Gastrocnemius medialis (tissue), 4 donors: ENCODE measurements around the gene SCGN. TPM values are rescaled to one million over a fixed set of nuclear protein-coding genes. Genes with fewer than 3 reads are reported as not detected.

Source experiments
- ATAC-seq, 2 donors: fragments of 150-250 bp; one replicate each; pipeline ENCODE4 v1.9.1; 2016
- DNase-seq, 2 donors: peaks; one replicate each; pipeline ENCODE4 v3.0.0-alpha.2; 2019
- H3K27ac ChIP-seq, 4 donors: fragments of 200-600 bp; sonication (generic); 1 replicate in 1 of 4; 2 replicates in 3 of 4; pipeline ENCODE4 v1.5.1; 2016 to 2018; ENCODE audit warnings: mild to moderate bottlenecking in 2 of 4, moderate library complexity in 1 of 4
- H3K27me3 ChIP-seq, 3 donors: fragments of 200-600 bp; sonication (generic) in 2 of 3; 1 replicate in 1 of 3; 2 replicates in 2 of 3; pipeline versions ENCODE4 v1.5.1 to v1.6.0; 2016 to 2019; ENCODE audit warnings: mild to moderate bottlenecking in 1 of 3, moderate library complexity in 1 of 3
- H3K36me3 ChIP-seq, 2 donors: fragments of 200-600 bp; sonication (generic) in 1 of 2; one replicate each; pipeline ENCODE4 v1.5.1; 2017 to 2018
- H3K4me1 ChIP-seq, 2 donors: fragments of 200-600 bp; sonication (generic) in 1 of 2; one replicate each; pipeline ENCODE4 v1.5.1; 2016 to 2017; ENCODE audit warnings: mild to moderate bottlenecking in 2 of 2
- H3K4me3 ChIP-seq, 4 donors: fragments of 200-600 bp; sonication (generic) in 3 of 4; 1 replicate in 1 of 4; 2 replicates in 3 of 4; pipeline ENCODE4 v1.5.1; 2016 to 2019; ENCODE audit warnings: mild to moderate bottlenecking in 2 of 4
- H3K9me3 ChIP-seq, 3 donors: fragments of 200-600 bp; sonication (generic) in 2 of 3; 1 replicate in 1 of 3; 2 replicates in 2 of 3; pipeline ENCODE4 v1.5.1; 2016 to 2019
- CTCF ChIP-seq, 5 experiments: fragments of 450-650 bp in 3 of 5; fragments of 200-600 bp in 2 of 5; sonication (generic) in 2 of 5; IDR thresholded peaks in 4 of 5; conservative IDR thresholded peaks in 1 of 5; 1 replicate in 4 of 5; 2 replicates in 1 of 5; pipeline ENCODE4 v1.5.1; 2016 to 2019; ENCODE audit warnings: antibody characterized with exemption in 5 of 5, mild to moderate bottlenecking in 3 of 5, moderate library complexity in 3 of 5
- POLR2A ChIP-seq, 2 donors: fragments of 450-650 bp; IDR thresholded peaks; one replicate each; pipeline ENCODE4 v1.6.1; 2017; ENCODE audit warnings: antibody characterized with exemption in 2 of 2, mild to moderate bottlenecking in 2 of 2, moderate library complexity in 2 of 2
- in situ Hi-C, 4 donors: fragments of 200-750 bp; cut with MboI; loops; one replicate each; pipeline versions ENCODE4 v1.15.0 to v1.8.0; 2017; ENCODE audit warnings: low sequenced_read_pairs in 4 of 4
- intact Hi-C: fragments of 100-400 bp; cut with DNase I; formaldehyde crosslinking; loops from one replicate; pipeline ENCODE4 v1.15.1; 2023; ENCODE audit warnings: low total_unique reads
- total RNA-seq, 4 donors: library from RNA; depleted of rRNA; stranded (reverse); fragments of >200 nt; gene quantifications; one replicate each; pipeline versions ENCODE4 v1.1.0 to v1.2.3, GENCODE V29; 2016

SCGN gene
- total RNA-seq, 4 donors from 2014 or later, result not detected

- Histone ChIP-seq H3K9me3 (no peaks in the 10 kb centered on the region), H3K27ac (no peak overlapping the region), H3K4me1 (no peaks in the 10 kb centered on the region), H3K27me3 (no peaks in the 10 kb centered on the region), H3K36me3 (no peaks in the 10 kb centered on the region), H3K4me3 (no peak overlapping the region)
- DNase-seq (no peak), ATAC-seq (no peak)
- in situ Hi-C loops, result no loop called here
- intact Hi-C loops, result no loop called here
- TF ChIP-seq POLR2A (IDR thresholded peaks at IDR 0.05) (no peak), CTCF (IDR thresholded peaks at IDR 0.05 in 4 of 5, conservative IDR thresholded peaks at IDR 0.05 in 1 of 5) (no peak)
Observed at GRCh38 chr6:25694366-25694765, 42.4 kb downstream of the SCGN start.

- no peaks in the 10 kb centered on the region for H3K9me3 ChIP-seq
- no peak for ATAC-seq
- no peak overlapping the region for H3K4me3 ChIP-seq
- no peaks in the 10 kb centered on the region for H3K36me3 ChIP-seq
- no peak for DNase-seq
- intact Hi-C loops (no loop called here), in situ Hi-C loops (no loop called here)
- H3K27ac ChIP-seq, result no peak overlapping the region
- H3K27me3 ChIP-seq, result no peaks in the 10 kb centered on the region
- no peaks in the 10 kb centered on the region for H3K4me1 ChIP-seq
- no peak for TF ChIP-seq POLR2A (IDR thresholded peaks at IDR 0.05)
- TF ChIP-seq CTCF (IDR thresholded peaks at IDR 0.05 in 4 of 5, conservative IDR thresholded peaks at IDR 0.05 in 1 of 5), result no peak
Observed at GRCh38 chr6:25695671-25696070, 43.7 kb downstream of the SCGN start.

GRCh38 chr6:25697537-25698340 lies 45.7 kb downstream of the SCGN start:
- TF ChIP-seq POLR2A (IDR thresholded peaks at IDR 0.05) (no peak), CTCF (IDR thresholded peaks at IDR 0.05 in 4 of 5, conservative IDR thresholded peaks at IDR 0.05 in 1 of 5) (no peak)
- Histone ChIP-seq H3K4me1 (no peaks in the 10 kb centered on the region), H3K27me3 (no peaks in the 10 kb centered on the region), H3K27ac (no peak overlapping the region), H3K9me3 (no peaks in the 10 kb centered on the region), H3K36me3 (no peaks in the 10 kb centered on the region), H3K4me3 (no peak overlapping the region)
- ATAC-seq (no peak), DNase-seq (no peak)
- intact Hi-C loops (no loop called here), in situ Hi-C loops (no loop called here)

GRCh38 chr6:25698631-25699030 lies 46.6 kb downstream of the SCGN start:
- no peak for ATAC-seq
- in situ Hi-C loops, result no loop called here

More at GRCh38 chr6:25698631-25699030, 46.6 kb downstream of the SCGN start:
- no peaks in the 10 kb centered on the region for H3K9me3 ChIP-seq
- no peaks in the 10 kb centered on the region for H3K36me3 ChIP-seq
- no peak for DNase-seq
- no peaks in the 10 kb centered on the region for H3K27me3 ChIP-seq
- intact Hi-C loops, result no loop called here
- no peak for TF ChIP-seq POLR2A (IDR thresholded peaks at IDR 0.05)
- no peak for TF ChIP-seq CTCF (IDR thresholded peaks at IDR 0.05 in 4 of 5, conservative IDR thresholded peaks at IDR 0.05 in 1 of 5)
- H3K4me3 ChIP-seq, result no peak overlapping the region
- no peaks in the 10 kb centered on the region for H3K4me1 ChIP-seq
- no peak overlapping the region for H3K27ac ChIP-seq
